GM18907 (cell line): ENCODE data around the gene PDCD6IP.

Experiments
- ATAC-seq: cut with Tn5 transposase; IDR thresholded peaks from one replicate; pipeline ENCODE4 v1.9.1; 2021; ENCODE audit warnings: mild to moderate bottlenecking, moderate library complexity; ENCODE audit not compliant: unreplicated experiment

PDCD6IP gene

GRCh38 chr3:33886015-33886414, 87.6 kb downstream of the PDCD6IP start:
- ATAC-seq: no peak

GRCh38 chr3:33887478-33887877, 89.0 kb downstream of the PDCD6IP start:
- no peak for ATAC-seq

- no peak for ATAC-seq
These were observed 91.1 kb downstream of the PDCD6IP start for GRCh38 chr3:33889394-33890039.

GRCh38 chr3:33892655-33893054, 94.2 kb downstream of the PDCD6IP start:
- no peak for ATAC-seq

- ATAC-seq: no peak
These were observed 97.2 kb downstream of the PDCD6IP start for GRCh38 chr3:33895658-33896057.

GRCh38 chr3:33897306-33897705, 98.9 kb downstream of the PDCD6IP start:
- ATAC-seq: no peak

- ATAC-seq: no peak
These were observed 100.5 kb downstream of the PDCD6IP start for GRCh38 chr3:33898901-33899300.

GRCh38 chr3:33900440-33900808, 102.0 kb downstream of the PDCD6IP start:
- ATAC-seq: no peak

- ATAC-seq: no peak
These were observed 102.5 kb downstream of the PDCD6IP start for GRCh38 chr3:33900809-33901505.

- ATAC-seq: no peak
These were observed 103.6 kb downstream of the PDCD6IP start for GRCh38 chr3:33901862-33902563.

GRCh38 chr3:33904730-33905129, 106.3 kb downstream of the PDCD6IP start:
- ATAC-seq: no peak

GRCh38 chr3:33908250-33908851, 109.9 kb downstream of the PDCD6IP start:
- no peak for ATAC-seq

- no peak for ATAC-seq
These were observed 111.1 kb downstream of the PDCD6IP start for GRCh38 chr3:33909547-33909946.

- no peak for ATAC-seq
These were observed 111.6 kb downstream of the PDCD6IP start for GRCh38 chr3:33910031-33910430.

- ATAC-seq: no peak
These were observed 113.3 kb downstream of the PDCD6IP start for GRCh38 chr3:33911525-33912322.

- no peak for ATAC-seq
These were observed 115.8 kb downstream of the PDCD6IP start for GRCh38 chr3:33914212-33914611.

- ATAC-seq: no peak
These were observed 116.4 kb downstream of the PDCD6IP start for GRCh38 chr3:33914731-33915379.

- peak; percentile 81 for ATAC-seq
These were observed 117.5 kb downstream of the PDCD6IP start for GRCh38 chr3:33915796-33916546.

GRCh38 chr3:33918126-33918756, 119.8 kb downstream of the PDCD6IP start:
- no peak for ATAC-seq
